Nephron progenitor cell (in vitro differentiated cells): Measurements from ENCODE around the gene REG1B.

Source experiments
- DNase-seq: peaks from one replicate; pipeline ENCODE4 v3.0.0; 2021
- H3K27ac Mint-ChIP-seq: 2 replicates; pipeline ENCODE4 v1.8.0; 2021; ENCODE audit warnings: mild to moderate bottlenecking, moderate library complexity, mixed read lengths
- H3K27me3 Mint-ChIP-seq: 2 replicates; pipeline ENCODE4 v1.8.0; 2021; ENCODE audit warnings: mild to moderate bottlenecking, low read depth, mixed read lengths; ENCODE audit not compliant: poor library complexity
- H3K36me3 Mint-ChIP-seq: 2 replicates; pipeline ENCODE4 v1.8.0; 2021; ENCODE audit warnings: low read depth, mixed read lengths
- H3K4me1 Mint-ChIP-seq: 2 replicates; pipeline ENCODE4 v1.8.0; 2021; ENCODE audit warnings: mixed read lengths
- H3K4me3 Mint-ChIP-seq: 2 replicates; pipeline ENCODE4 v1.8.0; 2021; ENCODE audit warnings: mild to moderate bottlenecking, moderate library complexity, mixed read lengths
- H3K9me3 Mint-ChIP-seq: 2 replicates; pipeline ENCODE4 v1.8.0; 2021; ENCODE audit warnings: mild to moderate bottlenecking, moderate library complexity, mixed read lengths
- CTCF ChIP-seq: fragments of 200-600 bp; sonication (generic); IDR thresholded peaks from 2 replicates; pipeline ENCODE4 v1.5.0; 2021; ENCODE audit warnings: antibody characterized with exemption

REG1B gene

GRCh38 chr2:79124907-79125720, 37.3 kb upstream of the REG1B start:
- peaks cover 17% of the 10 kb centered on the region for H3K4me1 Mint-ChIP-seq
- no peak overlapping the region for H3K4me3 Mint-ChIP-seq
- no peak overlapping the region for H3K27ac Mint-ChIP-seq
- no peak for DNase-seq
- TF ChIP-seq CTCF: no peak
- no peaks in the 10 kb centered on the region for H3K36me3 Mint-ChIP-seq
- no peaks in the 10 kb centered on the region for H3K9me3 Mint-ChIP-seq
- no peaks in the 10 kb centered on the region for H3K27me3 Mint-ChIP-seq

GRCh38 chr2:79122676-79123075, 34.9 kb upstream of the REG1B start:
- H3K36me3 Mint-ChIP-seq: no peaks in the 10 kb centered on the region
- DNase-seq: no peak
- no peak overlapping the region for H3K27ac Mint-ChIP-seq
- TF ChIP-seq CTCF: no peak
- peaks cover 5% of the 10 kb centered on the region for H3K4me1 Mint-ChIP-seq
- no peaks in the 10 kb centered on the region for H3K27me3 Mint-ChIP-seq
- H3K4me3 Mint-ChIP-seq: no peak overlapping the region
- H3K9me3 Mint-ChIP-seq: peaks cover 3% of the 10 kb centered on the region

- H3K27me3 Mint-ChIP-seq: no peaks in the 10 kb centered on the region
- peaks cover 3% of the 10 kb centered on the region for H3K9me3 Mint-ChIP-seq
- H3K4me3 Mint-ChIP-seq: no peak within 1 kb of the TSS
- DNase-seq: no peak
- no peaks in the 10 kb centered on the region for H3K36me3 Mint-ChIP-seq
- H3K4me1 Mint-ChIP-seq: no peaks in the 10 kb centered on the region
- TF ChIP-seq CTCF: no peak
- no peak within 1 kb of the TSS for H3K27ac Mint-ChIP-seq
Measured at GRCh38 chr2:79120194-79120713, 32.5 kb upstream of the REG1B start, which contains the start of gene REG1A. Gene REG1A (plus strand): TSS chr2:79120488. CDS start chr2:79120862, 374 bp downstream.

- no peaks in the 10 kb centered on the region for H3K4me1 Mint-ChIP-seq
- no peak overlapping the region for H3K27ac Mint-ChIP-seq
- DNase-seq: no peak
- TF ChIP-seq CTCF: no peak
- H3K9me3 Mint-ChIP-seq: peaks cover 8% of the 10 kb centered on the region
- no peak overlapping the region for H3K4me3 Mint-ChIP-seq
- H3K36me3 Mint-ChIP-seq: no peaks in the 10 kb centered on the region
- H3K27me3 Mint-ChIP-seq: no peaks in the 10 kb centered on the region
Measured at GRCh38 chr2:79116997-79117928, 29.5 kb upstream of the REG1B start.

GRCh38 chr2:79114797-79115494, 27.2 kb upstream of the REG1B start:
- Mint-ChIP-seq H3K36me3 (peaks cover 10% of the 10 kb centered on the region), H3K27me3 (no peaks in the 10 kb centered on the region), H3K4me1 (no peaks in the 10 kb centered on the region), H3K27ac (peak overlapping the region; percentile 67), H3K9me3 (peaks cover 24% of the 10 kb centered on the region), H3K4me3 (no peak overlapping the region)
- no peak for TF ChIP-seq CTCF
- no peak for DNase-seq
